NCI-H345 treated with DMSO at 0.1 percent for 48 hours (cell line): ENCODE results near the gene ZNF24.
A peak's percentile ranks its signal among the peaks of the same experiment; 100 is the strongest.

Source experiments
- DNase-seq: peaks from one replicate; lab custom pipeline; 2025; ENCODE audit not compliant: unreplicated experiment; lab: John Stamatoyannopoulos, UW

Gene ZNF24

GRCh38 chr18:35355140-35355618 lies 11.0 kb upstream of the ZNF24 start:
- peak; percentile 8 for DNase-seq

GRCh38 chr18:35352778-35353177 lies 8.6 kb upstream of the ZNF24 start:
- DNase-seq, result no peak

GRCh38 chr18:35352283-35352682 lies 8.1 kb upstream of the ZNF24 start:
- DNase-seq, result no peak

- DNase-seq, result no peak
These were observed 3.8 kb upstream of the ZNF24 start for GRCh38 chr18:35348001-35348400.

- no peak for DNase-seq
These were observed 1.7 kb upstream of the ZNF24 start for GRCh38 chr18:35345950-35346349.

- peak; percentile 63 for DNase-seq
These were observed 1.3 kb upstream of the ZNF24 start for GRCh38 chr18:35345460-35345921.

GRCh38 chr18:35344736-35345459 lies 678 bp upstream of the ZNF24 start:
- DNase-seq, result no peak

- DNase-seq, result no peak
These were observed 708 bp downstream of the ZNF24 start for GRCh38 chr18:35343488-35343935.

GRCh38 chr18:35337286-35337685 lies 6.9 kb downstream of the ZNF24 start:
- no peak for DNase-seq

GRCh38 chr18:35335866-35336265 lies 8.4 kb downstream of the ZNF24 start:
- no peak for DNase-seq

- DNase-seq, result no peak
These were observed 9.4 kb downstream of the ZNF24 start for GRCh38 chr18:35334821-35335220.

- DNase-seq, result no peak
These were observed 10.0 kb downstream of the ZNF24 start for GRCh38 chr18:35334212-35334611.

- no peak for DNase-seq
These were observed 12.7 kb downstream of the ZNF24 start for GRCh38 chr18:35331367-35332087.

- DNase-seq, result no peak
These were observed 15.4 kb downstream of the ZNF24 start for GRCh38 chr18:35328868-35329267.

GRCh38 chr18:35326695-35327387 lies 17.4 kb downstream of the ZNF24 start:
- DNase-seq, result no peak

GRCh38 chr18:35324926-35325655 lies 19.1 kb downstream of the ZNF24 start:
- DNase-seq, result no peak

GRCh38 chr18:35322486-35323458 lies 21.4 kb downstream of the ZNF24 start:
- no peak for DNase-seq

GRCh38 chr18:35311496-35311895 lies 32.7 kb downstream of the ZNF24 start:
- DNase-seq, result no peak

GRCh38 chr18:35306588-35307250 lies 37.5 kb downstream of the ZNF24 start:
- no peak for DNase-seq
